Measurements from ENCODE around the gene PPM1D. TPM values are rescaled to one million over a fixed set of nuclear protein-coding genes. Genes with fewer than 3 reads are reported as not detected.
"Not testable (repeated sequence)": the region's sequence is repeated elsewhere in the genome, so short reads cannot be mapped to it uniquely, and the experiment has no call there.

The PPM1D gene
- total and polyA plus RNA-seq, 2 of the 13 experiments (the other 11 are each of a cell fraction or from before 2014, with no cell fraction given), result 8.0 to 26.2 TPM

- FAIRE-seq (no peak), DNase-seq (ENCODE audit: low spot score) (no peak), ATAC-seq (no peak)
- no TSS peak for BruUV-seq (replicated peaks)
- Histone ChIP-seq H3K27me3 (ENCODE audit: control insufficient read depth in 1 of 2, insufficient read depth in 2 of 2, low read length in 2 of 2) (no peaks in the 10 kb centered on the region), H2AFZ (ENCODE audit: low read length) (no peak overlapping the region), H3K4me2 (ENCODE audit: low read depth, low read length) (no peak overlapping the region), H3K9ac (ENCODE audit: insufficient read depth, low read depth, low read length) (no peak overlapping the region), H3K9me3 (ENCODE audit: low read length) (no peaks in the 10 kb centered on the region), H3K36me3 (replicated peaks in 1 of 2; ENCODE audit: control insufficient read depth in 1 of 2, insufficient read depth in 2 of 2, low read length in 2 of 2) (0 out of 5 replicates have a peak, but pooled peaks cover 0 to 1% of the 10 kb centered on the region in 2 experiments), H3K4me1 (ENCODE audit: insufficient read depth, low read length) (0 out of 2 replicates have a peak, but pooled peaks cover 5% of the 10 kb centered on the region), H4K20me1 (ENCODE audit: insufficient read depth, low read length) (no peaks in the 10 kb centered on the region), H3K79me2 (ENCODE audit: insufficient read depth, low read length) (no peaks in the 10 kb centered on the region), H3K4me3 (replicated peaks in 1 of 3; ENCODE audit: insufficient read depth in 1 of 3, low read depth in 2 of 3, low read length in 3 of 3) (no peak overlapping the region), H3K27ac (ENCODE audit: extremely low read length, insufficient read depth, low read length) (no peak overlapping the region)
- ChIA-PET CTCF (ENCODE audit: low intra/inter-chr PET ratio, low total read pairs) (no interaction called here), POLR2A (interaction anchor here (0.6 to 1.5 kb wide), 2 partner anchors 33 to 201 kb away, joined by 3 to 4 read pairs; partner anchors contain the start of gene USP32)
- intact Hi-C loops (cut with micrococcal nuclease; ENCODE audit: unreplicated experiment), result no loop called here
- WGBS (ENCODE audit: low lambda C conversion rate), result 91% methylated on average over 2 of the region's 2 CpGs
- in situ Hi-C loops (cut with HindIII; ENCODE audit: extremely low pct_ligation_motif_present, low pct_unique_long_range_greater_than_20kb), result no loop called here
- TF ChIP-seq TOE1 (CRISPR knock-in tag; IDR thresholded peaks at IDR 0.05) (no peak), ZNF121 (CRISPR knock-in tag; IDR thresholded peaks at IDR 0.05) (peak; percentile 72)
Measured at GRCh38 chr17:60592750-60593149, 7.2 kb upstream of the PPM1D start.

GRCh38 chr17:60593441-60594036 lies 6.5 kb upstream of the PPM1D start:
- H3K27me3 ChIP-seq (ENCODE audit: control insufficient read depth in 1 of 2, insufficient read depth in 2 of 2, low read length in 2 of 2); in situ Hi-C loops (cut with HindIII; ENCODE audit: extremely low pct_ligation_motif_present, low pct_unique_long_range_greater_than_20kb); H3K79me2 ChIP-seq (ENCODE audit: insufficient read depth, low read length); CTCF ChIA-PET (ENCODE audit: low intra/inter-chr PET ratio, low total read pairs); H3K4me3 ChIP-seq (replicated peaks in 1 of 3; ENCODE audit: insufficient read depth in 1 of 3, low read depth in 2 of 3, low read length in 3 of 3); H3K27ac ChIP-seq (ENCODE audit: extremely low read length, insufficient read depth, low read length); H4K20me1 ChIP-seq (ENCODE audit: insufficient read depth, low read length); H2AFZ ChIP-seq (ENCODE audit: low read length); BruUV-seq (replicated peaks); H3K36me3 ChIP-seq (replicated peaks in 1 of 2; ENCODE audit: control insufficient read depth in 1 of 2, insufficient read depth in 2 of 2, low read length in 2 of 2); FAIRE-seq; H3K4me2 ChIP-seq (ENCODE audit: low read depth, low read length); H3K9me3 ChIP-seq (ENCODE audit: low read length); H3K9ac ChIP-seq (ENCODE audit: insufficient read depth, low read depth, low read length); intact Hi-C loops (cut with micrococcal nuclease; ENCODE audit: unreplicated experiment): not testable (repeated sequence)
- DNase-seq (ENCODE audit: low spot score) (peak; percentile 50), ATAC-seq (peak; percentile 51; the same call in 2 of the 3 replicates)
- 65% methylated on average over 9 of the region's 9 CpGs for WGBS (ENCODE audit: low lambda C conversion rate)
- POLR2A ChIA-PET, result interaction anchor here (1.1 to 1.5 kb wide), 2 partner anchors 34 to 67 kb away, joined by 4 read pairs; partner anchors contain the start of gene APPBP2
- peaks cover 12% of the 10 kb centered on the region for H3K4me1 ChIP-seq (ENCODE audit: insufficient read depth, low read length)
- TF ChIP-seq RXRA (CRISPR knock-in tag; IDR thresholded peaks at IDR 0.05) (peak; percentile 61; the same call in 1 of the 2 replicates), RXRB (CRISPR knock-in tag; IDR thresholded peaks at IDR 0.05; ENCODE audit: borderline replicate concordance) (peak; percentile 55; the same call in 1 of the 2 replicates), TBL1XR1 (IDR thresholded peaks at IDR 0.05; ENCODE audit: borderline replicate concordance, low read length, partially characterized antibody) (peak; percentile 54), ZGPAT (CRISPR knock-in tag; IDR thresholded peaks at IDR 0.05) (peak; percentile 21; the same call in 1 of the 2 replicates), BHLHE40 (IDR thresholded peaks at IDR 0.05; ENCODE audit: low read length) (0 out of 2 replicates have a peak, but pooled peaks have one; percentile 67), SAP130 (CRISPR knock-in tag; IDR thresholded peaks at IDR 0.05; ENCODE audit: low read depth) (0 out of 2 replicates have a peak, but pooled peaks have one; percentile 12), ZNF501 (CRISPR knock-in tag; IDR thresholded peaks at IDR 0.05) (peak; percentile 62; the same call in 1 of the 2 replicates), NCOR1 (IDR thresholded peaks at IDR 0.05; ENCODE audit: borderline replicate concordance, low read length) (peak; percentile 72; the same call in 1 of the 2 replicates), PHF21A (CRISPR knock-in tag; IDR thresholded peaks at IDR 0.05) (peak; percentile 43; the same call in 1 of the 2 replicates), HMG20A (CRISPR knock-in tag; IDR thresholded peaks at IDR 0.05; ENCODE audit: borderline replicate concordance) (0 out of 2 replicates have a peak, but pooled peaks have one; percentile 18), ARID5B (CRISPR knock-in tag; IDR thresholded peaks at IDR 0.05) (peak; percentile 34)

Measured in HepG2 (cell line).